ENCODE results near the gene MYO7A. TPM values are rescaled to one million over a fixed set of nuclear protein-coding genes. Genes with fewer than 3 reads are reported as not detected.

MYO7A gene
- total and polyA plus RNA-seq, 2 of the 4 experiments (the other 2 are of a cell fraction): 0.02 TPM; not detected in 1

DNA sequence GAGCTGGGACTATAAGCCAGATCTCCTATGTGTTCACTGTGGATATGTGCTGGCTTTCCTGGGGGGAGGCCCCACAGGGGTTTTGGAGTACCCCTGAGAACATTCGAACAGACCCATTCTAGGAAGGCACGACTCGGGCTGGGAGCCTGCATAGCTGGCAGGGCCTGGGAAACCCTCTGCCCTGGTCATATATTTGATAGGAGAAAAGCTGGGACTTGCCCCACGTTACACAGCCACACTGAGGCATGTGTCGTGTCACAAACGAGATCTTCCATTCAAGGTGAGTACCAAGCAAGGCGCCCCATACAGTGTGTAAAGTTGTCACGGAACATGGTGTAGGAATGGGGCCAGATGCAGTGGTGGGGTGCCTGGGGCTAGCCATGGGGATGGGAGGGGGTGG lies 11.2 kb downstream of the MYO7A start:
- Histone ChIP-seq H2BK20ac (ENCODE audit: low read depth, low read length) (no peak overlapping the region), H4K5ac (ENCODE audit: low read depth, low read length) (no peak overlapping the region), H3K14ac (replicated peaks; ENCODE audit: low read depth, low read length) (no peak overlapping the region), H3K23ac (ENCODE audit: low read depth, low read length) (no peak overlapping the region), H2BK5ac (ENCODE audit: low read depth, low read length, poor library complexity, severe bottlenecking) (no peak overlapping the region), H3K9ac (ENCODE audit: low read depth, low read length) (no peak overlapping the region), H3K27ac (ENCODE audit: insufficient read depth, low read length) (no peak overlapping the region), H3K4me2 (ENCODE audit: low read depth, low read length) (no peak overlapping the region), H3K9me3 (ENCODE audit: control insufficient read depth, insufficient read depth, low read length) (no peaks in the 10 kb centered on the region), H3K56ac (ENCODE audit: extremely low read depth, insufficient read depth, low read length) (no peak overlapping the region), H2BK120ac (ENCODE audit: low read depth, low read length) (no peak overlapping the region), H2AK5ac (ENCODE audit: low read depth, low read length) (no peak overlapping the region), H3K18ac (ENCODE audit: low read depth, low read length) (no peak overlapping the region), H3K36me3 (ENCODE audit: control insufficient read depth, insufficient read depth, low read length) (no peaks in the 10 kb centered on the region), H2AK9ac (replicated peaks; ENCODE audit: low read depth, low read length, poor library complexity) (no peak overlapping the region), H3K79me1 (ENCODE audit: low read depth in 1 of 2, low read length in 2 of 2) (no peaks in the 10 kb centered on the region), H3K4ac (ENCODE audit: low read depth, low read length) (no peak overlapping the region), H3K9me1 (ENCODE audit: insufficient read depth, low read length) (no peaks in the 10 kb centered on the region), H3K4me3 (ENCODE audit: insufficient read depth, low read depth, low read length) (no peak overlapping the region), H2AFZ (replicated peaks; ENCODE audit: low read length, poor library complexity) (no peak overlapping the region), H4K8ac (ENCODE audit: low read depth in 2 of 2, low read length in 2 of 2) (no peak overlapping the region), H3K27me3 (ENCODE audit: control insufficient read depth, insufficient read depth, low read length) (peaks cover 6% of the 10 kb centered on the region; the same call in 1 of the 2 replicates), H4K91ac (ENCODE audit: insufficient read depth, low read depth, low read length) (no peak overlapping the region), H4K20me1 (ENCODE audit: insufficient read depth, low read length) (no peaks in the 10 kb centered on the region), H2BK15ac (ENCODE audit: low read depth, low read length) (no peak overlapping the region), H3K4me1 (ENCODE audit: control insufficient read depth, insufficient read depth, low read length) (no peaks in the 10 kb centered on the region)
- no TSS peak for BruUV-seq (replicated peaks)
- no peak for ATAC-seq (ENCODE audit: low read depth)
- dilution Hi-C loops (cut with HindIII; ENCODE audit: low sequenced_read_pairs, unreplicated experiment) (no loop called here), intact Hi-C loops (cut with micrococcal nuclease) (no loop called here), in situ Hi-C loops (cut with MboI; ENCODE audit: low sequenced_read_pairs) (no loop called here)
- TF ChIP-seq USF2 (IDR thresholded peaks at IDR 0.05; ENCODE audit: low read depth, low read length) (no peak), MAZ (IDR thresholded peaks at IDR 0.05; ENCODE audit: borderline replicate concordance, low read depth, low read length) (no peak), POLR2A (IDR thresholded peaks at IDR 0.05; ENCODE audit: low read depth, low read length) (no peak), MAFK (IDR thresholded peaks at IDR 0.05; ENCODE audit: low read depth, low read length) (no peak), SMC3 (IDR thresholded peaks at IDR 0.05; ENCODE audit: low read depth, low read length) (no peak), FOS (IDR thresholded peaks at IDR 0.05; ENCODE audit: low read depth, low read length) (no peak), RCOR1 (IDR thresholded peaks at IDR 0.05; ENCODE audit: insufficient replicate concordance, low read length) (no peak), MXI1 (IDR thresholded peaks at IDR 0.05; ENCODE audit: borderline replicate concordance, low read depth, low read length) (no peak), RAD21 (IDR thresholded peaks at IDR 0.05; ENCODE audit: low read length) (no peak), CEBPB (IDR thresholded peaks at IDR 0.05; ENCODE audit: low read depth, low read length) (no peak), RFX5 (IDR thresholded peaks at IDR 0.05; ENCODE audit: low read depth, low read length) (no peak), BHLHE40 (IDR thresholded peaks at IDR 0.05; ENCODE audit: low read depth, low read length) (no peak), NFE2L2 (IDR thresholded peaks at IDR 0.05; ENCODE audit: low read depth, low read length) (no peak), CHD1 (IDR thresholded peaks at IDR 0.05; ENCODE audit: low read depth, low read length) (no peak)
- TF ChIP-seq, protein P1, sequence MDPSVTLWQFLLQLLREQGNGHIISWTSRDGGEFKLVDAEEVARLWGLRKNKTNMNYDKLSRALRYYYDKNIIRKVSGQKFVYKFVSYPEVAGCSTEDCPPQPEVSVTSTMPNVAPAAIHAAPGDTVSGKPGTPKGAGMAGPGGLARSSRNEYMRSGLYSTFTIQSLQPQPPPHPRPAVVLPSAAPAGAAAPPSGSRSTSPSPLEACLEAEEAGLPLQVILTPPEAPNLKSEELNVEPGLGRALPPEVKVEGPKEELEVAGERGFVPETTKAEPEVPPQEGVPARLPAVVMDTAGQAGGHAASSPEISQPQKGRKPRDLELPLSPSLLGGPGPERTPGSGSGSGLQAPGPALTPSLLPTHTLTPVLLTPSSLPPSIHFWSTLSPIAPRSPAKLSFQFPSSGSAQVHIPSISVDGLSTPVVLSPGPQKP (IDR thresholded peaks at IDR 0.05; ENCODE audit: borderline replicate concordance, low read depth, low read length): no peak
- TF ChIP-seq, protein P2, sequence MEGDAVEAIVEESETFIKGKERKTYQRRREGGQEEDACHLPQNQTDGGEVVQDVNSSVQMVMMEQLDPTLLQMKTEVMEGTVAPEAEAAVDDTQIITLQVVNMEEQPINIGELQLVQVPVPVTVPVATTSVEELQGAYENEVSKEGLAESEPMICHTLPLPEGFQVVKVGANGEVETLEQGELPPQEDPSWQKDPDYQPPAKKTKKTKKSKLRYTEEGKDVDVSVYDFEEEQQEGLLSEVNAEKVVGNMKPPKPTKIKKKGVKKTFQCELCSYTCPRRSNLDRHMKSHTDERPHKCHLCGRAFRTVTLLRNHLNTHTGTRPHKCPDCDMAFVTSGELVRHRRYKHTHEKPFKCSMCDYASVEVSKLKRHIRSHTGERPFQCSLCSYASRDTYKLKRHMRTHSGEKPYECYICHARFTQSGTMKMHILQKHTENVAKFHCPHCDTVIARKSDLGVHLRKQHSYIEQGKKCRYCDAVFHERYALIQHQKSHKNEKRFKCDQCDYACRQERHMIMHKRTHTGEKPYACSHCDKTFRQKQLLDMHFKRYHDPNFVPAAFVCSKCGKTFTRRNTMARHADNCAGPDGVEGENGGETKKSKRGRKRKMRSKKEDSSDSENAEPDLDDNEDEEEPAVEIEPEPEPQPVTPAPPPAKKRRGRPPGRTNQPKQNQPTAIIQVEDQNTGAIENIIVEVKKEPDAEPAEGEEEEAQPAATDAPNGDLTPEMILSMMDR (conservative IDR thresholded peaks at IDR 0.05; ENCODE audit: low read depth, low read length): no peak
- DNase-seq: no peak
- CTCF ChIA-PET: interaction anchor here (1.0 kb wide), 1 partner anchor 12 kb away, joined by 4 read pairs; no protein-coding TSS in a partner anchor
- POLR2A ChIA-PET (ENCODE audit: unreplicated experiment): no interaction called here
- WGBS, 2 experiments (ENCODE audit: extremely low coverage in 2 of 2, insufficient read length in 1 of 2): no CpG with 5 or more reads among the region's 8 CpGs
